Lower leg skin (tissue), 4 donors: Measurements from ENCODE around the gene KRTAP10-7. TPM values are rescaled to one million over a fixed set of nuclear protein-coding genes. Genes with fewer than 3 reads are reported as not detected.
"Not testable (repeated sequence)": the region's sequence is repeated elsewhere in the genome, so short reads cannot be mapped to it uniquely, and the experiment has no call there.

Experiments used
- DNase-seq, 2 donors: peaks; one replicate each; pipeline ENCODE4 v3.0.0-alpha.2; 2019; ENCODE audit warnings: low spot score in 2 of 2
- H3K4me3 ChIP-seq: fragments of 200-600 bp; sonication (generic); 2 replicates; pipeline ENCODE4 v1.5.1; 2017; ENCODE audit warnings: mild to moderate bottlenecking, low read depth; ENCODE audit not compliant: poor library complexity, severe bottlenecking
- POLR2A ChIP-seq, 2 donors: fragments of 450-650 bp; IDR thresholded peaks; one replicate each; pipeline ENCODE4 v1.6.1; 2016 to 2017; ENCODE audit warnings: antibody characterized with exemption in 2 of 2, mild to moderate bottlenecking in 1 of 2, moderate library complexity in 1 of 2
- WGBS, 2 donors: methylation state at CpG; one replicate each; pipeline ENCODE4 v1.1.5; 2018; 5-methylcytosine and 5-hydroxymethylcytosine counted together
- intact Hi-C: fragments of 100-400 bp; cut with DNase I; formaldehyde crosslinking; loops from one replicate; pipeline ENCODE4 v1.15.0; 2023; ENCODE audit warnings: low total_unique reads
- total RNA-seq, 4 donors: library from RNA; depleted of rRNA; stranded (reverse); fragments of >200 nt; gene quantifications; one replicate each; pipeline ENCODE4 v1.1.0, GENCODE V29; 2016
- TF ChIP-seq, protein P1 (sequence below), 3 donors: fragments of 450-650 bp; IDR thresholded peaks; one replicate each; pipeline ENCODE4 v1.5.1; 2016; ENCODE audit warnings: antibody characterized with exemption in 3 of 3, mild to moderate bottlenecking in 3 of 3, moderate library complexity in 2 of 3

Gene KRTAP10-7
- total RNA-seq, 4 donors from 2014 or later, result 2.4 to 11.0 TPM; not detected in 2

DNA sequence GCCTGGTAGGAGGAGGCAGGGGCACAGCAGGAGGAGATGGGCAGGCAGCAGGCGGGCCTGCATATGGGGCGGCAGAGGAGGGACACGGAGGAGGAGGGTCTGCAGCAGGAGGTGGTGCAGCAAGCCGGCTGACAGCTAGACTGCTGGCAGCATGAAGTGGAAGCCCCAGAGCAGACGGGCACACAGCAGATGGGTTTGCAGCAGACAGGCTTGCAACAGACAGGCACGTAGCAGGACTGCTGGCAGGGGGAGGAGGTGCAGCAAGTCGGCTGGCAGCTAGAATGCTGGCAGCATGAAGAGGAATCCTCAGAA is 20.6 kb upstream of the KRTAP10-7 start:
- H3K4me3 ChIP-seq, result no peak overlapping the region
- intact Hi-C loops, result no loop called here
- TF ChIP-seq POLR2A (IDR thresholded peaks at IDR 0.05), result no peak
- TF ChIP-seq, protein P1, sequence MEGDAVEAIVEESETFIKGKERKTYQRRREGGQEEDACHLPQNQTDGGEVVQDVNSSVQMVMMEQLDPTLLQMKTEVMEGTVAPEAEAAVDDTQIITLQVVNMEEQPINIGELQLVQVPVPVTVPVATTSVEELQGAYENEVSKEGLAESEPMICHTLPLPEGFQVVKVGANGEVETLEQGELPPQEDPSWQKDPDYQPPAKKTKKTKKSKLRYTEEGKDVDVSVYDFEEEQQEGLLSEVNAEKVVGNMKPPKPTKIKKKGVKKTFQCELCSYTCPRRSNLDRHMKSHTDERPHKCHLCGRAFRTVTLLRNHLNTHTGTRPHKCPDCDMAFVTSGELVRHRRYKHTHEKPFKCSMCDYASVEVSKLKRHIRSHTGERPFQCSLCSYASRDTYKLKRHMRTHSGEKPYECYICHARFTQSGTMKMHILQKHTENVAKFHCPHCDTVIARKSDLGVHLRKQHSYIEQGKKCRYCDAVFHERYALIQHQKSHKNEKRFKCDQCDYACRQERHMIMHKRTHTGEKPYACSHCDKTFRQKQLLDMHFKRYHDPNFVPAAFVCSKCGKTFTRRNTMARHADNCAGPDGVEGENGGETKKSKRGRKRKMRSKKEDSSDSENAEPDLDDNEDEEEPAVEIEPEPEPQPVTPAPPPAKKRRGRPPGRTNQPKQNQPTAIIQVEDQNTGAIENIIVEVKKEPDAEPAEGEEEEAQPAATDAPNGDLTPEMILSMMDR (IDR thresholded peaks at IDR 0.05), result no peak
- 64 to 66% methylated on average over 7 of the region's 7 CpGs for WGBS, 2 donors
- peak in 1 of 2 donors; percentile 48 for DNase-seq

DNA sequence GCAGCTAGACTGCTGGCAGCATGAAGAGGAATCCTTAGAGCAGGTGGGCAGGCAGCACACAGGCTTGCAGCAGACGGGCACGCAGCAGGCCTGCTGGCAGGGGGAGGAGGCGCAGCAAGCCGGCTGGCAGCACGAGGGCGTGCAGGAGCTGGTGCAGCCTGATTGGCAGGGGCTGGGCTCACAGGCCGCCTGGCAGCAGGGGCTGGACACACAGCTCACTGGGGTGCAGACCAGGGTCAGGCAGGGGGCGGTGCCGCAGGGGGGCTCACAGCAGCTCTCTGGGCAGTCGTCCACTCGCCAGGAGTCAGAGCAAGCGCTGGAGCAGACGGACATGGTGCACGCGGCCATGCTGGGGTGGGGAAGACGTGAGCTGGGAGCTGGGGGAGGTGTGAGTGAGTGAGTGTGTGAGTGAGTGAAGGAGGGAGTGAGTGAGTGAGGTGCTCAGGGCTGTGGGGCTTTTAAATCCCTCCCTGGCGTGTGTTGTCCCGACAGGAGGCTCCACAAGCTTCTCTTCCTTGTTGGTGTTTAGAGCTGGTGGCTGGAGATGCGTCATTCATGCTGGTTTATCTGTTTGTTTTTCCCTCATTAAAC is 20.1 kb upstream of the KRTAP10-7 start, which contains the start of gene KRTAP10-5:
KRTAP10-5 (minus strand) TSS at position 374 of the 591 bp plus-strand sequence; CDS start at position 348, 26 bp downstream.
- H3K4me3 ChIP-seq, intact Hi-C loops: not testable (repeated sequence)
- 50 to 60% methylated on average over 19 of the region's 19 CpGs for WGBS, 2 donors
- DNase-seq, result peak in 1 of 2 donors; percentile 79

DNA sequence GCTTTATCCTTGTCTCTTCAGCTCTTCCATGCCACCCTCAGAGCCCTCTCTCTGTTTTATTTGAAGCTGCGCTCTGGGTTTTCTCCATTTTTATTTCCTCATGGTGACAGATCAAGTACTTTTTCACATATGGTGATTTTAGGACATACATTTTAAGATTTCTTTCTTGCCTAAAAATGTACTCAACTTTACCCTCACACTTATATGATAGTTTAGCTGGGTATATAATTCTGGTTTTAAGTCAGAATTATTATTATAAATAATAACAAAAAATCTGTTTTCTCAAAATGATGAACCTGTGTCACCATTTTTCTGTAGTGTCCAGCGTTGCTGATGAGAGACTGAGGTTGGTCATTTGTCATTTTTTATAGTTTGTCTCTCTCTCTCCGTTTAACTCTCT is 19.2 kb upstream of the KRTAP10-7 start:
- H3K4me3 ChIP-seq, result no peak overlapping the region
- TF ChIP-seq, protein P1 (IDR thresholded peaks at IDR 0.05), result no peak
- 88 to 89% methylated on average over 3 of the region's 3 CpGs for WGBS, 2 donors
- intact Hi-C loops, result no loop called here
- DNase-seq, result no peak

DNA sequence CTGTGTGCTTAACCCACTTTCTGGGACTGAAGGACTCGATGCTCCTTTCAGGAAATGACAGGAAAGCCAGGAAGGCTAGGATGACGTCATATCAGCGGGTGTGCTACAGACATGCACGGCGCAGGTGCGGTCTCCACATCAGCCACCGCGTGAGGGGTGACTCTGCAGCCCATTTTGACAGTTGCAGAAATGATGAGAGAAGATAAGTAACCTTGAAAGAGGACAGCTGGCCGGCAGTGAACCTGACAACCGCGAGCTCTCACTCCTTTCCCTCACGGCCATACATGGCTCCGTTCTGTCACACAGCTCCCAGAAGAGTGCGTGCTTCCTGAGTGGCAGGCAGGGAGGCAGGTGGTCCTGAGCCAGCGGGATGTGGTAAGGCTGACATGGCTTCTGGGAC is 18.3 kb upstream of the KRTAP10-7 start:
- peak in 1 of 2 donors; percentile 70 for DNase-seq
- H3K4me3 ChIP-seq, result no peak overlapping the region
- TF ChIP-seq, protein P1 (IDR thresholded peaks at IDR 0.05), result no peak
- TF ChIP-seq POLR2A (IDR thresholded peaks at IDR 0.05), result no peak
- WGBS, 2 donors, result 70 to 75% methylated on average over 15 of the region's 15 CpGs
- intact Hi-C loops, result no loop called here

DNA sequence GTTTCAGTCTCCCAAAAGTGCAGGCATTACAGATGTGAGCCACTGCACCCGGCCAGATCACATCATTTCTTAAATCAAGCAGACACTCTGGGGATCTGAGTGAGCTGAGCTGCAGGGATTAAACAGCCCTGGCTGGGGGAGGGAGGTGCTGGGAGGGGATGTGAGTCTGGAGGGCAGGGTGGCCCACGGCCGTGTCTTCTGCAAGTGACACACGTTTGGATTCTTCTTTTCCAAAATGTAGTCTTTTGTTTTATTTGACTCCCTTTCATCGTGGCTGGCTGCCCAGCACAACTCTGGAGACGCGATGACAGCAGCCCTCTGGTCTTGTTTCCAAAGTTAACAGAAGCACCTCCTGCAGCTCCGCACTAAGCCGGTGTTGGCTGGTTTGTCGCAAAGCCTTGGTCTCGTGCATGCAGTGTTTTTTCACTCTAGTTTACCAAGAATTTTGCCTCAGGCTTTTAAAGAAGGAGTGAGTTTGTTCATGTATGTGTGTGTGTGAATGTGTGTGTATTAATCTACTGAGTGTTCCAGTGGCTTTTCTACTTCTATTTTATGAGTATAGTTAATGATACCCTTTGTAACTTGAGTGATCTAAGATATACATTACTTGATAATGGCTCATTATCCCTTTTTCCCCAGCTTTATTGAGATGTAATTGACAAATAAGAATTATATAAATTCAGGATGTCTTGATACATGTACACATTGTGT is 17.2 kb upstream of the KRTAP10-7 start:
- no peak overlapping the region for H3K4me3 ChIP-seq
- 12 to 13% methylated on average over 11 of the region's 11 CpGs for WGBS, 2 donors
- peak in 1 of 2 donors; percentile 75 for DNase-seq
- TF ChIP-seq POLR2A (IDR thresholded peaks at IDR 0.05), result no peak
- TF ChIP-seq, protein P1 (IDR thresholded peaks at IDR 0.05), result no peak
- intact Hi-C loops, result no loop called here

DNA sequence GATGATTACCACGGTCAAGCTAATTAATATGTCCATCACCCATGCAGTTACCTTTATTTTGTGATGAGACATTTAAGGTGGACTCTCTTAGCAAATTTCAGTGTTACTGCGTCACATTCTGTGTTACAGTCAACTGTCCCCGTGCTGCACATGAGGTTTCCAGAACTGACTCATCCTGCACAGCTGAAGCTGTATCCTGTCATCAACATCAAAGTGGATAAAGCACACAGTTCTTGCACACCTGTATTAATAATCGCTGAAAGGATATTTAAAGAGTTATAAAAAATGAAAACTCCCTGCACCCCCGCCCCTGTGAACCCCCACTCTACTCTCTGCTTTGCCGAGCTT is 16.6 kb upstream of the KRTAP10-7 start:
- 48 to 50% methylated on average over 6 of the region's 6 CpGs for WGBS, 2 donors
- DNase-seq, result no peak
- H3K4me3 ChIP-seq, result no peak overlapping the region
- intact Hi-C loops, result no loop called here
- no peak for TF ChIP-seq POLR2A (IDR thresholded peaks at IDR 0.05)
- TF ChIP-seq, protein P1 (IDR thresholded peaks at IDR 0.05), result no peak
